K562 (cell line): Measurements from ENCODE around the gene PLAAT4. TPM values are rescaled to one million over a fixed set of nuclear protein-coding genes. Genes with fewer than 3 reads are reported as not detected.
A peak's percentile ranks its signal among the peaks of the same experiment; 100 is the strongest.

Experiments
- CTCFL ChIP-seq: IDR thresholded peaks from 2 replicates; pipeline ENCODE4 v1.6.1; 2011; ENCODE audit warnings: borderline replicate concordance, low read depth, mild to moderate bottlenecking, moderate library complexity, low read length; ENCODE audit not compliant: insufficient read depth, poor library complexity, severe bottlenecking
- HDAC2 ChIP-seq: fragments of 450-650 bp; IDR thresholded peaks from 2 replicates; pipeline ENCODE4 v1.6.1; 2016; ENCODE audit warnings: mild to moderate bottlenecking
- IRF9 ChIP-seq: fragments of 450-650 bp; IDR thresholded peaks from 2 replicates; pipeline ENCODE4 v1.6.1; 2016; ENCODE audit warnings: missing biosample characterization, missing genetic modification characterization
- JUND ChIP-seq, 2 experiments: IDR thresholded peaks; 2 replicates in 1 of 2; 3 replicates in 1 of 2; pipeline ENCODE4 v1.6.1; 2011; ENCODE audit warnings: borderline replicate concordance in 2 of 2, low read depth in 2 of 2, low read length in 2 of 2, improper control_type of control experiment in 1 of 2, missing biosample characterization in 1 of 2, missing genetic modification characterization in 1 of 2, missing genetic modification reagents in 1 of 2
- RAD51 ChIP-seq: fragments of 450-650 bp; IDR thresholded peaks from 2 replicates; pipeline ENCODE4 v1.7.1; 2016; ENCODE audit warnings: low read depth, mild to moderate bottlenecking, borderline replicate concordance
- TEAD4 ChIP-seq, 2 experiments: sonication (generic) in 1 of 2; formaldehyde crosslinking in 1 of 2; IDR thresholded peaks; 2 replicates each; pipeline versions ENCODE4 v1.6.1 to v1.8.0; 2012 to 2022; ENCODE audit warnings: borderline replicate concordance in 1 of 2, inconsistent platforms in 1 of 2, low read length in 1 of 2, mild to moderate bottlenecking in 1 of 2, missing genetic modification reagents in 1 of 2
- ZEB2 ChIP-seq: fragments of 450-650 bp; IDR thresholded peaks from 2 replicates; pipeline ENCODE4 v1.6.1; 2016
- ZMIZ1 ChIP-seq, 2 experiments: fragments of 150-350 bp in 1 of 2; IDR thresholded peaks; 2 replicates each; pipeline ENCODE4 v1.6.1; 2012 to 2016; ENCODE audit warnings: low read depth in 2 of 2, low read length in 2 of 2, mild to moderate bottlenecking in 1 of 2, moderate library complexity in 1 of 2
- ZNF668 ChIP-seq: fragments of 250-450 bp; sonication (Bioruptor Pico); IDR thresholded peaks from 2 replicates; pipeline ENCODE4 v1.8.0; 2022; ENCODE audit warnings: mild to moderate bottlenecking, inconsistent platforms
- polyA plus RNA-seq, 8 experiments: library from polyadenylated mRNA; depleted of rRNA in 4 of 8; stranded (reverse) in 5 of 8; unstranded in 3 of 8; fragments of >200 nt; fragmentation: Nextera tagmentation in 2 of 8; fragmentation: Illumina TruSeq in 1 of 8; extraction: Ambion mirVana in 2 of 8; extraction: Trizol in 1 of 8; gene quantifications; 2 replicates each; pipeline versions ENCODE4 v1.2.1 to v1.2.3, GENCODE V29; 2011 to 2014; ENCODE audit warnings: inconsistent platforms in 1 of 8, missing spikeins in 1 of 8
- total RNA-seq, 7 experiments: library from RNA; depleted of rRNA in 6 of 7; stranded (reverse); fragments of >200 nt in 6 of 7; fragmentation: Illumina TruSeq in 2 of 7; extraction: Trizol in 2 of 7; gene quantifications; 2 replicates each; pipeline versions ENCODE4 v1.2.1 to v1.2.3, GENCODE V29; 2011 to 2021; ENCODE audit warnings: low replicate concordance in 1 of 7
- TF ChIP-seq, protein P1 (sequence below): fragments of 450-650 bp; IDR thresholded peaks from 2 replicates; pipeline ENCODE4 v1.6.1; 2016; ENCODE audit warnings: low read depth

Gene PLAAT4
- total and polyA plus RNA-seq, 9 of the 15 experiments (the other 6 are each of a cell fraction or from before 2014, with no cell fraction given), result 0.54 to 3.0 (median 1.3) TPM; not detected in 1

DNA sequence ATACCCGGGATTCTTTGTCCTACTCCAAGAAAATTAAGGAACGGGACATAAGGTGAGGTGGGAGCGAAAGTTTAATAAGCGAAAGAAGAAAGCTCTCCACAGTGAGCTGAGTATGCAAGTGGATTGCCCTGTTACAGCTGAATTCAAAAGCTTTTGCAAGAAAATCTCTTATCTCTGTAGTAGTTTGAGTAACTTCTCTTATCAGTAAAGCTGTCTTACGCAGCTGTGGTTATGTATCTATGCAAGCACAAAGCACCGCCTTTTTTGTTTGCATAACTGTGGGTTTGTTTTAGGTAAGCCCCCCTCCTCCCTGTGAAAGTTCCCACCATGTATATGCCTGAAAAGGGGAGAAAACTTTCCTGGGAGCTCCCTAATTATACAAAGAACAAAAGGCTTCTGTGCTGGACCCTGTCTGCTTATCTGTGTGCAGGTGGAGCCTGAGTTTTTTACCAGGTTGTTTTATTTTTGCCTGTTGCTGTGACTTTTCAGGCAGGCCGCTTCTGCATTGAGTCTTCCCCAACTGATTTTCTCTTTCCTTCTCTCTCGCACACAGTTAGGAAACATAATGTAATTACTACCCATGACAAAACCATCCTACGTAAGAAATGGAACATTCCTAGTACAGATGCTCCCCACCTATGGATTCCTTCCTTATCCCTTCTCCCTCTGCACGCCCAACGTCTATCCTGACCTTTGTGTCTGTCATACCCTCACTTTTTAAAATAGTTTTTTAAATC is 44.8 kb upstream of the PLAAT4 start (continued):
- TF ChIP-seq ZMIZ1 (IDR thresholded peaks at IDR 0.05; ENCODE audit: low read depth in 2 of 2, low read length in 2 of 2) (peak in 1 of 2 experiments; percentile 33; a peak in 1 of 4 replicates), IRF9 (tag) (no peak), JUND (IDR thresholded peaks at IDR 0.05; ENCODE audit: borderline replicate concordance, low read depth, low read length) (peak; percentile 69; the same call in 1 of the 2 replicates), JUND (tag; IDR thresholded peaks at IDR 0.05; ENCODE audit: borderline replicate concordance, low read depth, low read length) (no peak; the same call in 2 of the 3 replicates), RAD51 (no peak), ZEB2 (0 out of 2 replicates have a peak, but pooled peaks have one; percentile 42), HDAC2 (peak; percentile 64; the same call in 1 of the 2 replicates), TEAD4 (IDR thresholded peaks at IDR 0.05; ENCODE audit: low read length) (peak; percentile 87), TEAD4 (CRISPR knock-in tag; IDR thresholded peaks at IDR 0.05; ENCODE audit: borderline replicate concordance) (no peak), ZNF668 (CRISPR knock-in tag) (no peak), CTCFL (no peak)
- TF ChIP-seq, protein P1, sequence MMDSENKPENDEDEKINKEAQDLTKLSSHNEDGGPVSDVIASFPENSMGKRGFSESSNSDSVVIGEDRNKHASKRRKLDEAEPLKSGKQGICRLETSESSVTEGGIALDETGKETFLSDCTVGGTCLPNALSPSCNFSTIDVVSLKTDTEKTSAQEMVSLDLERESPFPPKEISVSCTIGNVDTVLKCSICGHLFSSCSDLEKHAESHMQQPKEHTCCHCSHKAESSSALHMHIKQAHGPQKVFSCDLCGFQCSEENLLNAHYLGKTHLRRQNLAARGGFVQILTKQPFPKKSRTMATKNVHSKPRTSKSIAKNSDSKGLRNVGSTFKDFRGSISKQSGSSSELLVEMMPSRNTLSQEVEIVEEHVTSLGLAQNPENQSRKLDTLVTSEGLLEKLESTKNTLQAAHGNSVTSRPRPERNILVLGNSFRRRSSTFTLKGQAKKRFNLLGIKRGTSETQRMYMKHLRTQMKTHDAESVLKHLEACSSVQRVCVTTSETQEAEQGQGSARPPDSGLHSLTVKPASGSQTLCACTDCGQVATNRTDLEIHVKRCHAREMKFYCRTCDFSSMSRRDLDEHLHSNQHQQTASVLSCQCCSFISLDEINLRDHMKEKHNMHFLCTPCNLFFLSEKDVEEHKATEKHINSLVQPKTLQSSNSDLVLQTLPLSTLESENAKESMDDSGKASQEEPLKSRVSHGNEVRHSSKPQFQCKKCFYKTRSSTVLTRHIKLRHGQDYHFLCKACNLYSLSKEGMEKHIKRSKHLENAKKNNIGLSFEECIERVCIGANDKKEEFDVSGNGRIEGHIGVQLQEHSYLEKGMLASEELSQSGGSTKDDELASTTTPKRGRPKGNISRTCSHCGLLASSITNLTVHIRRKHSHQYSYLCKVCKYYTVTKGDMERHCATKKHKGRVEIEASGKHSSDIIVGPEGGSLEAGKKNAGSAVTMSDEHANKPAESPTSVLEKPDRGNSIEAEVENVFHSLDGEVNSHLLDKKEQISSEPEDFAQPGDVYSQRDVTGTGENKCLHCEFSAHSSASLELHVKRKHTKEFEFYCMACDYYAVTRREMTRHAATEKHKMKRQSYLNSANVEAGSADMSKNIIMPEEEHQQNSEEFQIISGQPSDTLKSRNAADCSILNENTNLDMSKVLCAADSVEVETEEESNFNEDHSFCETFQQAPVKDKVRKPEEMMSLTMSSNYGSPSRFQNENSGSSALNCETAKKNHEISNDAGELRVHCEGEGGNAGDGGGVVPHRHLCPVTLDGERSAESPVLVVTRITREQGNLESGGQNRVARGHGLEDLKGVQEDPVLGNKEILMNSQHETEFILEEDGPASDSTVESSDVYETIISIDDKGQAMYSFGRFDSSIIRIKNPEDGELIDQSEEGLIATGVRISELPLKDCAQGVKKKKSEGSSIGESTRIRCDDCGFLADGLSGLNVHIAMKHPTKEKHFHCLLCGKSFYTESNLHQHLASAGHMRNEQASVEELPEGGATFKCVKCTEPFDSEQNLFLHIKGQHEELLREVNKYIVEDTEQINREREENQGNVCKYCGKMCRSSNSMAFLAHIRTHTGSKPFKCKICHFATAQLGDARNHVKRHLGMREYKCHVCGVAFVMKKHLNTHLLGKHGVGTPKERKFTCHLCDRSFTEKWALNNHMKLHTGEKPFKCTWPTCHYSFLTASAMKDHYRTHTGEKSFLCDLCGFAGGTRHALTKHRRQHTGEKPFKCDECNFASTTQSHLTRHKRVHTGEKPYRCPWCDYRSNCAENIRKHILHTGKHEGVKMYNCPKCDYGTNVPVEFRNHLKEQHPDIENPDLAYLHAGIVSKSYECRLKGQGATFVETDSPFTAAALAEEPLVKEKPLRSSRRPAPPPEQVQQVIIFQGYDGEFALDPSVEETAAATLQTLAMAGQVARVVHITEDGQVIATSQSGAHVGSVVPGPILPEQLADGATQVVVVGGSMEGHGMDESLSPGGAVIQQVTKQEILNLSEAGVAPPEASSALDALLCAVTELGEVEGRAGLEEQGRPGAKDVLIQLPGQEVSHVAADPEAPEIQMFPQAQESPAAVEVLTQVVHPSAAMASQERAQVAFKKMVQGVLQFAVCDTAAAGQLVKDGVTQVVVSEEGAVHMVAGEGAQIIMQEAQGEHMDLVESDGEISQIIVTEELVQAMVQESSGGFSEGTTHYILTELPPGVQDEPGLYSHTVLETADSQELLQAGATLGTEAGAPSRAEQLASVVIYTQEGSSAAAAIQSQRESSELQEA, result no peak
